HUES6 (cell line): ENCODE measurements around the gene TAOK2.
"Not testable (repeated sequence)": the region's sequence is repeated elsewhere in the genome, so short reads cannot be mapped to it uniquely, and the experiment has no call there.

Experiments used
- H3K27ac ChIP-seq: 2 replicates; pipeline ENCODE4 v1.7.0; 2013; ENCODE audit warnings: low read depth, mild to moderate bottlenecking, low read length, inconsistent platforms
- H3K27me3 ChIP-seq: 2 replicates; pipeline ENCODE4 v1.6.1; 2013; ENCODE audit warnings: low read length; ENCODE audit not compliant: control insufficient read depth, insufficient read depth
- H3K36me3 ChIP-seq: 2 replicates; pipeline ENCODE4 v1.6.1; 2013; ENCODE audit warnings: low read length; ENCODE audit not compliant: control insufficient read depth, insufficient read depth
- H3K4me1 ChIP-seq: 2 replicates; pipeline ENCODE4 v1.6.1; 2013; ENCODE audit warnings: low read length; ENCODE audit not compliant: control insufficient read depth, insufficient read depth
- H3K4me3 ChIP-seq: 2 replicates; pipeline ENCODE4 v1.5.1; 2013; ENCODE audit warnings: low read depth, low read length
- H3K9ac ChIP-seq: one replicate; pipeline ENCODE4 v1.6.1; 2013; ENCODE audit warnings: mild to moderate bottlenecking, low read length
- H3K9me3 ChIP-seq: 2 replicates; pipeline ENCODE4 v1.6.1; 2013; ENCODE audit warnings: low read depth, low read length; ENCODE audit not compliant: control insufficient read depth, insufficient read depth

Gene TAOK2

DNA sequence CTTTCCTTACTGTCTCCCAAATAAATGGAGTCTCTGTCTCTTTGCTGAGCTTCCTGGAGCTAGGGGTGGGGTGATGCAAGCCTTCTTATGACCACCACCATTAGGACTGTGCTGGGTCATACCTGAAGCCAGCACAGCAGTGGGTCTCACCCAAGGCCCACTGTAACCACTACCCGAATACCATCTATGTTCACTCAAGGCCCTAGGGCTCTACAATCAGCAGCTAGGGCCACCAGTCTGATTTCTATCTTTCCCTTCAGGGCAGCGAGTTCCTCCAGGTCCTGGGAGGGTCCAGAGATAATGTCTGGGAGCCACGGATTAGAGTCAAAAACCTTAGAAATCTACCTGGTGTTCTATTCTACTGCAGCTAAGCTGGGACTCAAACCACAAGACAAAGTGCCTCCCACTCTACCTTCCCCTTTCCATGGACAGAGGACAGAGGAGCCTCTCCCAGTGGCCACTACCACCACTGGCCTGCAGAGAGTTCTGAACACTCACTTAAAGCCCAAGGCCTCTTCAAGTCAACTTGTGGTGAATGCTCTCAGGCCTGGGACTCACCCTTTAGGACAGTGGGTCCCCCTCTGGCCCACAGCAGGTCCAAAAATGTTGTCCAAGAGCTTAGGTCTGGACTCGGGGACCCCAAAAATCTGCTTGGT is 22.7 kb upstream of the TAOK2 start:
- Histone ChIP-seq H3K9me3 (no peaks in the 10 kb centered on the region), H3K27ac (no peak overlapping the region), H3K27me3 (no peaks in the 10 kb centered on the region), H3K9ac (no peak overlapping the region), H3K4me1 (peaks cover 8% of the 10 kb centered on the region; the same call in 1 of the 2 replicates), H3K36me3 (no peaks in the 10 kb centered on the region), H3K4me3 (no peak overlapping the region)

DNA sequence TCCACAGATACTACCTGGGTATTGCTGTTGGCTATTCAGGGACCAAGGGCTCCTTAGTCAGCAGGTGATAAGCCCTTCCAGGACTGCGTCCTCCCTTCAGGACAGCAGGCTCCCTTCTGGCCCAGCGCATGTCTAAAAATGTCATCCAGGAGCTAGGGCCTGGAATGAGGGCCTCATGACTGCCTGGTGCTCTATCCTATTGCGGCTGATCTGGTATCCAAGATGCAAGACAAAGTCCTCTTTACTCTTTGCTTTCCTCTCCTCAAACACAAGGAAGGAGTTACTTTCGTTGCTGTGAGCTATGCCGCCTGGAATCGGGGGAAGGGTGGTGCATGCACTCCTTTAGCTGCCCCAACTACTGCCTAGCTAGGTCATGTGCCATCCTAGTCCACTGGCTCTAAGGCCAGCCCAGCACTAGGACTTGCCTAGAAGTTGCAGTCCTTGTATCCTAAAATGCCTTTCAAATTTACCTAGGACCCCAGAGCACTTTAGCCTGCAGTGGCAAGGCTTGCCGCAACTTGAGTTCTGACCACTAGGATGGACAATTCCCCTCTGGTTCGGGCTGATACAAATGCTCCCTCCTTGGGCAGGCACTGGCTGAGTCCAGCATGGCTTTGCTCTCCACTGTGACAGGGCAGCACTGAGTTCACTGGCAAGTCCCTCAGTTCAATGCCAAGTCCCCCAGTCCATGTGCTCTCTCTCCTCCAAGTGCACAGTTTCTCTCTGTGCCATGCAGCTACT is 21.9 kb upstream of the TAOK2 start:
- H3K4me3 ChIP-seq: no peak overlapping the region
- no peaks in the 10 kb centered on the region for H3K36me3 ChIP-seq
- H3K27me3 ChIP-seq: no peaks in the 10 kb centered on the region
- no peaks in the 10 kb centered on the region for H3K9me3 ChIP-seq
- H3K27ac ChIP-seq: no peak overlapping the region
- peaks cover 8% of the 10 kb centered on the region; the same call in 1 of the 2 replicates for H3K4me1 ChIP-seq
- H3K9ac ChIP-seq: no peak overlapping the region

DNA sequence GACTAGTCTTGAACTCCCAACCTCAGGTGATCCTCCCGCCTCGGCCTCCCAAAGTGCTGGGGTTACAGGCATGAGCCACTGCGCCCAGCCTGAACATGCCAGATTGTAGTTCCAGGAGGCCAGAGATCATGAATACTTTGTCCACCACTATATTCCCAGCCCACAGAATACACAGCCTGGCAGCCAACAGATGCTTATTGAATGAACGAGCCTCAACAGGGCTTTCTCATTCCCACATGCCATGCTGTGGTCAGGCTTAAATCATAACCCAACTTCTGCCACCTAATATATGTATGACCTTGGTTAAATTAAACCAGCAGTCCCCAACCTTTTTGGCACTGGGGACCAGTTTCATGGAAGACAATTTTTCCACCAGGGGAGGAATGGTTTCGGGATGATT is 14.9 kb upstream of the TAOK2 start:
- H3K4me3 ChIP-seq: no peak overlapping the region
- H3K9ac ChIP-seq: no peak overlapping the region
- H3K36me3 ChIP-seq: no peaks in the 10 kb centered on the region
- H3K27me3 ChIP-seq: no peaks in the 10 kb centered on the region
- no peak overlapping the region for H3K27ac ChIP-seq
- H3K4me1 ChIP-seq: peaks cover 9% of the 10 kb centered on the region; the same call in 1 of the 2 replicates
- no peaks in the 10 kb centered on the region for H3K9me3 ChIP-seq

DNA sequence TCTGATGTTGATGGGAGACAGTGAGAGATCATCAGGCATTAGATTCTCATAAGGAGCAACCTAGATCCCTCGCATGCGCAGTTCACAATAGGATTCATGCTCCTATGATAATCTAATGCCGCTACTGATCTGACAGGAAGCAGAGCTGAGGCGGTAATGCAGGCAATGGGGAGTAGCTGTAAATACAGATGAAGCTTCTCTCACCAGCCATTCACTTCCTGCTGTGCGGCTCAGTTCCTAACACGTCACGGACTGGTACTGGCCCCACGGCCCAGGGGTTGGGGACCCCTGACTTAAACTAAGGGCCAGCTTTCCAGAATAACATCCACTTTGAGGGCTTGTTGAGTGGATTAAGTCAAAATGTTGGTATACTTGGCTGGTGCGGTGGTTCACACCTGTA is 14.4 kb upstream of the TAOK2 start:
- no peaks in the 10 kb centered on the region for H3K9me3 ChIP-seq
- peaks cover 9% of the 10 kb centered on the region; the same call in 1 of the 2 replicates for H3K4me1 ChIP-seq
- no peak overlapping the region for H3K27ac ChIP-seq
- no peak overlapping the region for H3K4me3 ChIP-seq
- H3K27me3 ChIP-seq: no peaks in the 10 kb centered on the region
- no peaks in the 10 kb centered on the region for H3K36me3 ChIP-seq
- H3K9ac ChIP-seq: no peak overlapping the region

DNA sequence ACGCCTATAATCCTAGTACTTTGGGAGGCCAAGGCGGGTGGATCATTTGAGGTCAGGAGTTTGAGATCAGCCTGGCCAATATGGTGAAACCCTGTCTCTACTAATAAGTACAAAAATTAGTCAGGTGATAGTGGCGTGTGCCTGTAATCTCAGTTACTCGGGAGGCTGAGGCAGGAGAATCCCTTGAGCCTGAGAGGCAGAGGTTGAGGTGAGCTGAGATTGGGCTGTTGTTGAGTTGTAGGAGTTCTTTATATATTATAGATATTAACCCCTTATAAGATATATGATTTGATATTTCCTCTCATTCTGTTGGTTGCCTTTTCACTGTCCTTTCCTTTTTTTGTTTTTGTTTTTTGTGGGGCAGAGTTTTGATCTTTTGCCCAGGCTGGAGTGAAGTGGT is 13.8 kb upstream of the TAOK2 start:
- not testable (repeated sequence) for H3K9ac ChIP-seq, H3K27me3 ChIP-seq, H3K9me3 ChIP-seq, H3K4me1 ChIP-seq, H3K36me3 ChIP-seq, H3K27ac ChIP-seq, H3K4me3 ChIP-seq

DNA sequence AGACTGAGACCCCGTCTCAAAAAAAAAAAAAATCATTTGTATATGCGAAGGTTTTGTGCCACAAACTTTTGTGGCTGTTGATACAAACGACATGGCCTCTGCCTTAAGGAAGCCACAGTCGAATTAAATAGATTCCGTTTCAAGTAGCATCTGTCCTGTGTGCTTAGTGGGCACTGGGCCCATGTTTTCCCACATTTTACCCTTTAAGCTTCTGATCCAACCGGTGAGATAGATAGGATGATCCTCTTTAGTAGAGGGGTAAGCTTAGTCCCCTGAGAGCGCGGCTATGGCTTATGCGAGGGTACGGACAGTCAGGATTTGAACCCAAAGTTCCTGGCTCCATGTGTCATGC is 12.6 kb upstream of the TAOK2 start:
- Histone ChIP-seq H3K4me1 (peaks cover 9% of the 10 kb centered on the region; the same call in 1 of the 2 replicates), H3K36me3 (no peaks in the 10 kb centered on the region; the same call in 1 of the 2 replicates), H3K9ac (peak overlapping the region; percentile 84), H3K4me3 (peak overlapping the region; percentile 69), H3K27me3 (no peaks in the 10 kb centered on the region), H3K27ac (no peak overlapping the region), H3K9me3 (no peaks in the 10 kb centered on the region)

DNA sequence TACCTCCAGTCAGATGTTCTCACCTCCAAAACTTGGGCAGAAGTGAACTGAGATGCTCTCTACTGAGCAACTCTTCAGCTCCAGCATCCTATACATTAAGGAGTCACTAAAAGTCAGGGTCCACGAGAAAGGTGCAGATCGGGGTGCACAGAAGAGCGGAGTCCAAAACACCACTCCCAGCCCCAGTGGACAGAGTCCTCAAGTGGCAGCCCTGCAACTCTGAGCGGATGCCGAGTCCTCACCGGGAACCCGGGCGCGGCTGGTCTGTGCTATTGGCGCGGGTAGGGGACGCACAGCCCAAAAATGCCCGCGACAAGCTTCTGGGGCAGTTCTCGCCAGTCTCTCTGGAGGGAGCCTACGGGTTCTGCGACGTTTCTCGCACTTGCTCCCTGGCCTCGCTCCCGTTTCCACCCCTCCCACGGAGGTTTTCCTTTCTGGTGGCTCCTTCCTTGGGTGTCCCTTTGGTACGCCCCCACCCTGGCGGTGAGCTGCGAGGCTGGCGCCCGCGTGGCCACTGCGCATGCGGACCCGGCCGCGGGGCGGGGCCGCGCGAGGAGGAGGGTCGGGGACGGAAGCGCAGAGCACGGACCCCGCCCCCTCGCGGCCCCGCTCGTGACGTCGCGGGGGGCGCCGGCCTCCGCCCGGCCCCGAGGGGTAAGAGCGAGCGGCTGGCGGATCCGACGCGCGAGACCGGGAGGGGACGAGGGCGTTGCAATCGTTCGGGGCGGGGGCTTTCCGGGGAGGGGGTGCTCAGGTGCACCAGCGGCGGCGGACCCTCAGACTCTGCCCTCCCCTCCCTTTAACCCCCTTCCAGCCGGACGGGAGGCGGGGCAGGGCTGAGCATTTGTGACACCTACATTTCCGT is 12.0 kb upstream of the TAOK2 start, which contains the start of gene TMEM219:
Gene TMEM219 (plus strand): TSS at position 601 of the 865 bp plus-strand sequence. CDS start 1,065 bp downstream, outside the sequence.
- Histone ChIP-seq H3K9me3 (no peaks in the 10 kb centered on the region), H3K27me3 (no peaks in the 10 kb centered on the region), H3K27ac (peak within 1 kb of the TSS; percentile 75; the same call in 1 of the 2 replicates), H3K4me3 (peak within 1 kb of the TSS; percentile 69), H3K36me3 (no peaks in the 10 kb centered on the region; the same call in 1 of the 2 replicates), H3K4me1 (peaks cover 9% of the 10 kb centered on the region; the same call in 1 of the 2 replicates), H3K9ac (peak within 1 kb of the TSS; percentile 84)

DNA sequence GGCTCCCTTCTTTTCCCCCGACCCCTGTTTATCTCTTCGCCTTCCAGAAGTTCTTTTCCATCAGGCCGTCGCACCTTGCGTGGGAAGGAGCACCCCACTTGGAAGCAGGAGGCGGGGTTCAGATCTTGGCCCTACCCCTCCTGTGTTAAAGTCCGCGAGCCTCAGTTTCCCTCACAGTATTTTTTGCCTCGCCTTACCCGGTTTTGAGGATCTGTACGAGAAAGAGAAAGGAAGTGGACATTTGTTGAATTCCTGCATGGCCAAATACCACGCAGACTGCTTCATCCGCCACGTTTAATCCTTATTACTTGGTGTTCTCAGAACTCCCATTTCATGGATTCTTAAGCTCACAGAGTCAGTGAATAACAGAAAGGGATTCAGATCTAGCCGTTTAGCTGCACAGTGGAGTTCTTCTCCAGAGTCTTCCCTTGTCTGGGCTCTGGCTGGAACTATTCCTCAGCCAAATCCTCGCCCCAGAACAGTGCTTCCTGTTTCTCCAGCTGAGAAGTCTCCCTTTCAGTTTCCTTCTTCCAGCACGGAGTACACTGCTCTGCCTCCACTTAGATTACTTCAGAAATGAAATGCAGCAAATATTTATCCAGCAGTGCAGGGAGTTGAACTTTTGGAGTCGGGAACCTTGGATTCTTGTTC is 11.2 kb upstream of the TAOK2 start:
- H3K27me3 ChIP-seq: no peaks in the 10 kb centered on the region
- no peaks in the 10 kb centered on the region for H3K9me3 ChIP-seq
- peak overlapping the region; percentile 69 for H3K4me3 ChIP-seq
- H3K27ac ChIP-seq: no peak overlapping the region
- peaks cover 9% of the 10 kb centered on the region; the same call in 1 of the 2 replicates for H3K4me1 ChIP-seq
- peak overlapping the region; percentile 53 for H3K9ac ChIP-seq
- no peaks in the 10 kb centered on the region; the same call in 1 of the 2 replicates for H3K36me3 ChIP-seq

DNA sequence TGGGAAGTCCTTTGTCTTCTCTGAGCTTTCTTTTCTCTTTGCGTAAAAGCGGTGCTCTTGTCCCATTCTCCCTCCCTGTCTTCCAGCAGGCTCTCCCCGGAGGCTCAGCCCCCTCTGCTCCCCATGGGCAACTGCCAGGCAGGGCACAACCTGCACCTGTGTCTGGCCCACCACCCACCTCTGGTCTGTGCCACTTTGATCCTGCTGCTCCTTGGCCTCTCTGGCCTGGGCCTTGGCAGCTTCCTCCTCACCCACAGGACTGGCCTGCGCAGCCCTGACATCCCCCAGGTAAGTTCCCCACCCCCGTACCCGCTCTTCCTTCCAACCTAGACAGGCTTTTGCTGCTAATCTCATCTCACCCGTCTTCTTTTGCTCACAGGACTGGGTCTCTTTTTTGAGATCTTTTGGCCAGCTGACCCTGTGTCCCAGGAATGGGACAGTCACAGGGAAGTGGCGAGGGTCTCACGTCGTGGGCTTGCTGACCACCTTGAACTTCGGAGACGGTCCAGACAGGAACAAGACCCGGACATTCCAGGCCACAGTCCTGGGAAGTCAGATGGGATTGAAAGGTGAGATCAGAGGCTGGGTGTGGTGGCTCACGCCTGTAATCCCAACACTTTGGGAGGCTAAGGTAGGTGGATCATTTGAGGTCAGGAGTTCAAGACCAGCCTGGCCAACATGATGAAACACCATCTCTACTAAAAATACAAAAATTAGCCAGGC is 10.5 kb upstream of the TAOK2 start:
- Histone ChIP-seq H3K4me1 (peaks cover 9% of the 10 kb centered on the region; the same call in 1 of the 2 replicates), H3K9ac (no peak overlapping the region), H3K4me3 (peak overlapping the region; percentile 69)

DNA sequence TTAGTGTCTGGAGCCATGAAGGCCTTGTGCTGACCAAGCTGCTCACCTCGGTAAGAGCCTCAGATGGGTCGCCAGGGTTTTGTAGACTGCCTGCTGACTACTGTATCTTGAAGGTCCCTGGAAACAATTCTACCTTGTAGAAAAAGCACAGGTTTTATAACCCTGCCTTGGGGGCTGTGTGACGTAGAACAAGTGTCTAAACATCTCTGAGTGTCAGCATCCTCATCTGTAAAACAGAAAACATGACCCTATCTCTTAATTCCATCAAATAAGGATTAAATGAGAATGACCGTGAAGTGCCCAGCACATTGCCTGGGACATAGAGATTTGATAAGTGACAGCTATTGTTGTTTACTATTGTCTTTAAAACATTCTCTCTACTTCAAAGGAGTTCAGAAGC is 5.5 kb upstream of the TAOK2 start:
- Histone ChIP-seq H3K36me3 (peaks cover 34% of the 10 kb centered on the region), H3K9ac (no peak overlapping the region), H3K4me1 (no peaks in the 10 kb centered on the region), H3K9me3 (peaks cover 7% of the 10 kb centered on the region), H3K27me3 (0 out of 2 replicates have a peak, but pooled peaks cover 6% of the 10 kb centered on the region), H3K4me3 (no peak overlapping the region), H3K27ac (no peak overlapping the region)

More for the DNA sequence above, 10.5 kb upstream of the TAOK2 start:
- Histone ChIP-seq H3K27ac (no peak overlapping the region), H3K27me3 (no peaks in the 10 kb centered on the region), H3K36me3 (peaks cover 4% of the 10 kb centered on the region), H3K9me3 (no peaks in the 10 kb centered on the region)
